PC-3 (cell line): Measurements from ENCODE around the gene TACC2. TPM values are rescaled to one million over a fixed set of nuclear protein-coding genes. Genes with fewer than 3 reads are reported as not detected.
A peak's percentile ranks its signal among the peaks of the same experiment; 100 is the strongest.

Source experiments
- ATAC-seq: fragments of 200-7000 bp; cut with Tn5 transposase; 2 replicates; pipeline ENCODE4 v1.9.1; 2020; ENCODE audit warnings: mild to moderate bottlenecking, moderate library complexity
- BruUV-seq: library from RNA; stranded (reverse); fragments of 400-500 nt; replicated peaks from 2 replicates; lab custom pipeline; 2021; lab: Mats Ljungman, UMichigan
- CTCF ChIA-PET: fragments of 300-600 bp; sonication (Branson Sonifier 250); formaldehyde crosslinking; loops from one replicate; lab custom pipeline; 2022; ENCODE audit warnings: antibody characterized with exemption; lab: Charles Lee
- POLR2A ChIA-PET: fragments of 300-600 bp; sonication (Branson Sonifier 250); formaldehyde crosslinking; loops from one replicate; lab custom pipeline; 2022; ENCODE audit warnings: antibody characterized with exemption; ENCODE audit not compliant: unreplicated experiment; lab: Charles Lee
- DNase-seq: peaks from one replicate; pipeline ENCODE4 v3.0.0-alpha.2; 2015
- H2AFZ ChIP-seq: fragments of 300-600 bp; sonication (generic); 2 replicates; pipeline ENCODE4 v1.6.0; 2016; ENCODE audit warnings: antibody characterized with exemption, low read length
- H3F3A ChIP-seq: fragments of 300-600 bp; sonication (generic); one replicate; pipeline ENCODE4 v1.6.0; 2017; ENCODE audit warnings: antibody characterized with exemption, low read length, control low read depth, mild to moderate bottlenecking; ENCODE audit not compliant: unreplicated experiment
- H3K27ac ChIP-seq: fragments of 300-600 bp; sonication (generic); 2 replicates; pipeline ENCODE4 v1.5.1; 2016; ENCODE audit warnings: mild to moderate bottlenecking, low read length
- H3K27me3 ChIP-seq: fragments of 300-600 bp; sonication (generic); 2 replicates; pipeline ENCODE4 v1.6.1; 2016; ENCODE audit warnings: low read length, mixed read lengths
- H3K36me3 ChIP-seq: fragments of 300-600 bp; sonication (generic); 2 replicates; pipeline ENCODE4 v1.6.1; 2016; ENCODE audit warnings: low read depth, mixed run types, low read length, mixed read lengths
- H3K4me1 ChIP-seq: fragments of 300-600 bp; sonication (generic); 2 replicates; pipeline ENCODE4 v1.5.1; 2016; ENCODE audit warnings: low read length; ENCODE audit not compliant: insufficient read depth
- H3K4me2 ChIP-seq: fragments of 300-600 bp; sonication (generic); 2 replicates; pipeline ENCODE4 v1.6.0; 2016; ENCODE audit warnings: low read length
- H3K4me3 ChIP-seq: fragments of 300-600 bp; sonication (generic); 2 replicates; pipeline ENCODE4 v1.5.1; 2016; ENCODE audit warnings: mild to moderate bottlenecking, low read length, mixed read lengths
- H3K79me2 ChIP-seq: fragments of 300-600 bp; sonication (generic); 2 replicates; pipeline ENCODE4 v1.6.1; 2017; ENCODE audit warnings: low read length, mixed read lengths
- H3K9ac ChIP-seq: fragments of 300-600 bp; sonication (generic); 2 replicates; pipeline ENCODE4 v1.6.0; 2016; ENCODE audit warnings: mild to moderate bottlenecking, low read length
- H3K9me2 ChIP-seq: fragments of 300-600 bp; sonication (generic); replicated peaks from 2 replicates; pipeline ENCODE4 v1.6.1; 2016; ENCODE audit warnings: mixed run types, low read length, mixed read lengths
- H3K9me3 ChIP-seq: fragments of 300-600 bp; sonication (generic); 2 replicates; pipeline ENCODE4 v1.6.1; 2016; ENCODE audit warnings: low read length, mixed read lengths
- H4K20me1 ChIP-seq: fragments of 300-600 bp; sonication (generic); 2 replicates; pipeline ENCODE4 v1.6.1; 2016; ENCODE audit warnings: low read length, mixed read lengths
- CTCF ChIP-seq: fragments of 300-600 bp; sonication (generic); conservative IDR thresholded peaks from 2 replicates; pipeline ENCODE4 v1.5.1; 2017; ENCODE audit warnings: antibody characterized with exemption, low read depth, mild to moderate bottlenecking, low read length
- EZH2 ChIP-seq: fragments of 300-600 bp; sonication (generic); IDR thresholded peaks from one replicate; pipeline ENCODE4 v1.6.1; 2017; ENCODE audit warnings: antibody characterized with exemption, mild to moderate bottlenecking, low read length; ENCODE audit not compliant: unreplicated experiment
- EZH2phosphoT487 ChIP-seq: fragments of 300-600 bp; sonication (generic); IDR thresholded peaks from 2 replicates; pipeline ENCODE4 v1.6.1; 2018; ENCODE audit warnings: mild to moderate bottlenecking, antibody characterized with exemption, low read length, borderline replicate concordance
- intact Hi-C: fragments of 100-400 bp; cut with micrococcal nuclease; formaldehyde crosslinking; loops from 2 replicates; pipeline ENCODE4 v1.9.0; 2023
- total RNA-seq: library from RNA; depleted of rRNA; stranded (reverse); fragments of >200 nt; gene quantifications from 2 replicates; pipeline ENCODE4 v1.2.3, GENCODE V29; 2014

The TACC2 gene
- total RNA-seq, 1 experiment from 2014 or later = 31.7 TPM

GRCh38 chr10:122049076-122049475 is 60.1 kb downstream of the TACC2 start:
- POLR2A ChIA-PET = no interaction called here
- ATAC-seq (no peak), DNase-seq (no peak)
- H4K20me1 ChIP-seq = no peaks in the 10 kb centered on the region
- no peak overlapping the region for H3K9ac ChIP-seq
- H3F3A ChIP-seq = no peaks in the 10 kb centered on the region
- H3K9me2 ChIP-seq = no peaks in the 10 kb centered on the region
- H3K4me1 ChIP-seq = peaks cover 36% of the 10 kb centered on the region
- no peak overlapping the region for H3K4me3 ChIP-seq
- H2AFZ ChIP-seq = no peak overlapping the region
- H3K36me3 ChIP-seq = no peaks in the 10 kb centered on the region
- BruUV-seq = no TSS peak
- H3K9me3 ChIP-seq = no peaks in the 10 kb centered on the region
- intact Hi-C loops = no loop called here
- H3K27me3 ChIP-seq = no peaks in the 10 kb centered on the region
- TF ChIP-seq CTCF (no peak), EZH2 (no peak), EZH2phosphoT487 (no peak)
- CTCF ChIA-PET = no interaction called here
- H3K4me2 ChIP-seq = no peak overlapping the region
- no peaks in the 10 kb centered on the region for H3K79me2 ChIP-seq
- no peak overlapping the region for H3K27ac ChIP-seq

- Histone ChIP-seq H3K27ac (no peak overlapping the region), H3K4me2 (no peak overlapping the region), H3K9me3 (no peaks in the 10 kb centered on the region), H3K27me3 (no peaks in the 10 kb centered on the region), H3K9me2 (no peaks in the 10 kb centered on the region), H3K9ac (no peak overlapping the region), H3K4me3 (no peak overlapping the region), H2AFZ (no peak overlapping the region), H4K20me1 (no peaks in the 10 kb centered on the region), H3F3A (no peaks in the 10 kb centered on the region), H3K36me3 (no peaks in the 10 kb centered on the region), H3K79me2 (no peaks in the 10 kb centered on the region), H3K4me1 (peaks cover 34% of the 10 kb centered on the region)
- intact Hi-C loops = loop anchor here (5.0 kb wide), 1 partner anchor 78 kb away; no protein-coding TSS in a partner anchor
- CTCF ChIA-PET = no interaction called here
- POLR2A ChIA-PET = no interaction called here
- BruUV-seq = no TSS peak
- TF ChIP-seq CTCF = no peak
- no peak for TF ChIP-seq EZH2
- TF ChIP-seq EZH2phosphoT487 = no peak
- no peak for DNase-seq
- ATAC-seq = no peak
These were observed 61.3 kb downstream of the TACC2 start for GRCh38 chr10:122050311-122050710.

- no peaks in the 10 kb centered on the region for H3K79me2 ChIP-seq
- POLR2A ChIA-PET = no interaction called here
- CTCF ChIA-PET = no interaction called here
- H3F3A ChIP-seq = no peaks in the 10 kb centered on the region
- peaks cover 34% of the 10 kb centered on the region for H3K4me1 ChIP-seq
- no peaks in the 10 kb centered on the region for H3K27me3 ChIP-seq
- no peak overlapping the region for H2AFZ ChIP-seq
- no peak for TF ChIP-seq EZH2phosphoT487
- TF ChIP-seq EZH2 = no peak
- TF ChIP-seq CTCF = no peak
- intact Hi-C loops = loop anchor here (5.0 kb wide), 1 partner anchor 79 kb away; no protein-coding TSS in a partner anchor
- no peaks in the 10 kb centered on the region for H3K9me2 ChIP-seq
- H4K20me1 ChIP-seq = no peaks in the 10 kb centered on the region
- no peaks in the 10 kb centered on the region for H3K36me3 ChIP-seq
- no peak overlapping the region for H3K9ac ChIP-seq
- no peak overlapping the region for H3K4me3 ChIP-seq
- ATAC-seq = no peak
- peak overlapping the region; percentile 92; the same call in 1 of the 2 replicates for H3K27ac ChIP-seq
- no peaks in the 10 kb centered on the region for H3K9me3 ChIP-seq
- BruUV-seq = no TSS peak
- no peak overlapping the region for H3K4me2 ChIP-seq
- DNase-seq = no peak
These were observed 61.8 kb downstream of the TACC2 start for GRCh38 chr10:122050811-122051210.
